Ishikawa (cell line): ENCODE data around the gene RSRC2.

ENCODE experiments used
- CEBPB ChIP-seq: IDR thresholded peaks from 2 replicates; pipeline ENCODE4 v1.6.1; 2012
- CREB1 ChIP-seq: IDR thresholded peaks from 2 replicates; pipeline ENCODE4 v1.6.1; 2012; ENCODE audit warnings: low read depth
- EGR1 ChIP-seq: IDR thresholded peaks from 2 replicates; pipeline ENCODE4 v1.6.1; 2012
- EP300 ChIP-seq: IDR thresholded peaks from 2 replicates; pipeline ENCODE4 v1.6.1; 2012; ENCODE audit warnings: borderline replicate concordance
- FOXM1 ChIP-seq: IDR thresholded peaks from 2 replicates; pipeline ENCODE4 v1.6.1; 2012; ENCODE audit warnings: low read depth, borderline replicate concordance
- MAX ChIP-seq: IDR thresholded peaks from 2 replicates; pipeline ENCODE4 v1.6.1; 2012
- NFIC ChIP-seq: IDR thresholded peaks from 2 replicates; pipeline ENCODE4 v1.6.1; 2012
- RAD21 ChIP-seq: IDR thresholded peaks from 2 replicates; pipeline ENCODE4 v1.6.1; 2012; ENCODE audit warnings: low read depth
- REST ChIP-seq: IDR thresholded peaks from 2 replicates; pipeline ENCODE4 v1.6.1; 2012; ENCODE audit warnings: low read depth, mild to moderate bottlenecking
- TAF1 ChIP-seq: IDR thresholded peaks from 2 replicates; pipeline ENCODE4 v1.6.1; 2012; ENCODE audit warnings: low read depth, mild to moderate bottlenecking
- TCF12 ChIP-seq: IDR thresholded peaks from 2 replicates; pipeline ENCODE4 v1.6.1; 2012; ENCODE audit warnings: low read depth
- TEAD4 ChIP-seq: IDR thresholded peaks from 2 replicates; pipeline ENCODE4 v1.6.1; 2012
- USF1 ChIP-seq: IDR thresholded peaks from 2 replicates; pipeline ENCODE4 v1.6.1; 2012
- YY1 ChIP-seq: IDR thresholded peaks from 2 replicates; pipeline ENCODE4 v1.6.1; 2012; ENCODE audit warnings: low read depth
- ZBTB7A ChIP-seq: IDR thresholded peaks from 2 replicates; pipeline ENCODE4 v1.6.1; 2012; ENCODE audit warnings: low read depth

The RSRC2 gene

GRCh38 chr12:122519418-122519817 is 7.3 kb downstream of the RSRC2 start:
- TF ChIP-seq YY1 (no peak), TEAD4 (no peak), RAD21 (no peak), EP300 (no peak), REST (no peak), USF1 (no peak), NFIC (no peak), MAX (no peak), EGR1 (no peak), CREB1 (no peak), FOXM1 (no peak), TAF1 (no peak), TCF12 (no peak), ZBTB7A (no peak)

DNA sequence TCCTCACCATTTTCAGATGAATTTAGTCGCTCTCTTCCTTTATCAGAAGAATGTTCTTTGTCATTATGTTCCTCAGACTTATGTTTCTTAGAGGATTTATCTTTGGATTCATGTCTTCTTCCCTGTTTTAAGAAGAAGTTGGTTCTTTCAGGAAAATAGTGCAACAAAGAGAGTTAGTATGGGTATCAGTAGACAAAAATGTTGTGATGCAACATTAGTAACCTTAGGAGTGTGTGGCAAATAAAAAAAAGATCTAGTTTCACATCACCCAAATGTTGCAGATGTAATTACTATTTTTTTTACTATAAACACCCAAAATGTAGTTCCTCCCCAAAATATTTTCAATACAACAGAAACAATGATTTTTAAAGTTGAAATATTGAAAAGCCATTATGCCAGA is 7.8 kb downstream of the RSRC2 start:
- TF ChIP-seq FOXM1 (no peak), TCF12 (no peak), TAF1 (no peak), RAD21 (no peak)

GRCh38 chr12:122517877-122518276 is 8.9 kb downstream of the RSRC2 start:
- no peak for TF ChIP-seq MAX
- TF ChIP-seq REST = no peak
- no peak for TF ChIP-seq ZBTB7A
- no peak for TF ChIP-seq EGR1
- TF ChIP-seq TEAD4 = no peak
- TF ChIP-seq RAD21 = no peak
- TF ChIP-seq FOXM1 = no peak
- no peak for TF ChIP-seq USF1
- no peak for TF ChIP-seq TAF1
- TF ChIP-seq CEBPB = no peak

GRCh38 chr12:122516544-122517361 is 10.0 kb downstream of the RSRC2 start:
- no peak for TF ChIP-seq EGR1
- no peak for TF ChIP-seq REST
- TF ChIP-seq NFIC = no peak
- no peak for TF ChIP-seq TCF12
- no peak for TF ChIP-seq EP300
- no peak for TF ChIP-seq ZBTB7A
- no peak for TF ChIP-seq CREB1
- TF ChIP-seq RAD21 = no peak
- no peak for TF ChIP-seq TAF1
- no peak for TF ChIP-seq MAX
- TF ChIP-seq CEBPB = no peak
- no peak for TF ChIP-seq YY1
- no peak for TF ChIP-seq USF1
- TF ChIP-seq TEAD4 = no peak
- no peak for TF ChIP-seq FOXM1
